ENCODE results near the gene ST7L.

ST7L gene

DNA sequence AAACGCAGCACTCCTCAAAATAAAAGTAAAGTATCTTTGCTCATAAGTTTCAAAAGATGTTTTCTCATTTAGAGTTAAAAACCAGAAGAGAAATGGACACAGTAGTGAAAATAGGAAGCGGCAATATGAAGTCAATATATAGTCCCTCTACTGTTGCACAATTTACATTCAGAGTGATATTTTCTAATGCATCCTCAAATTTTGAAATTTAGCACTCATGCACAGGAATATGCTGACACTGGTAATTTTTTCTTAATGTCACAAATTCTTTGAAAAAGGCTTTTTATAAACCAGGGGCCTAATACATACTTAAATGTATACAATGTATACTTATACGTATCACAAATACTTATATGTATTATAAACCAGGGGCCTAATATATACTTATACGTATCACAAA, 19.5 kb downstream of the ST7L start:
- TF ChIP-seq, protein P1, sequence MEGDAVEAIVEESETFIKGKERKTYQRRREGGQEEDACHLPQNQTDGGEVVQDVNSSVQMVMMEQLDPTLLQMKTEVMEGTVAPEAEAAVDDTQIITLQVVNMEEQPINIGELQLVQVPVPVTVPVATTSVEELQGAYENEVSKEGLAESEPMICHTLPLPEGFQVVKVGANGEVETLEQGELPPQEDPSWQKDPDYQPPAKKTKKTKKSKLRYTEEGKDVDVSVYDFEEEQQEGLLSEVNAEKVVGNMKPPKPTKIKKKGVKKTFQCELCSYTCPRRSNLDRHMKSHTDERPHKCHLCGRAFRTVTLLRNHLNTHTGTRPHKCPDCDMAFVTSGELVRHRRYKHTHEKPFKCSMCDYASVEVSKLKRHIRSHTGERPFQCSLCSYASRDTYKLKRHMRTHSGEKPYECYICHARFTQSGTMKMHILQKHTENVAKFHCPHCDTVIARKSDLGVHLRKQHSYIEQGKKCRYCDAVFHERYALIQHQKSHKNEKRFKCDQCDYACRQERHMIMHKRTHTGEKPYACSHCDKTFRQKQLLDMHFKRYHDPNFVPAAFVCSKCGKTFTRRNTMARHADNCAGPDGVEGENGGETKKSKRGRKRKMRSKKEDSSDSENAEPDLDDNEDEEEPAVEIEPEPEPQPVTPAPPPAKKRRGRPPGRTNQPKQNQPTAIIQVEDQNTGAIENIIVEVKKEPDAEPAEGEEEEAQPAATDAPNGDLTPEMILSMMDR (IDR thresholded peaks at IDR 0.05; ENCODE audit: low read depth, low read length) = no peak
- no peak overlapping the region for H3K4me3 ChIP-seq (replicated peaks in 1 of 2; ENCODE audit: low read depth in 2 of 2, low read length in 2 of 2)
- DNase-seq (ENCODE audit: low read depth in 2 of 2) = no peak

DNA sequence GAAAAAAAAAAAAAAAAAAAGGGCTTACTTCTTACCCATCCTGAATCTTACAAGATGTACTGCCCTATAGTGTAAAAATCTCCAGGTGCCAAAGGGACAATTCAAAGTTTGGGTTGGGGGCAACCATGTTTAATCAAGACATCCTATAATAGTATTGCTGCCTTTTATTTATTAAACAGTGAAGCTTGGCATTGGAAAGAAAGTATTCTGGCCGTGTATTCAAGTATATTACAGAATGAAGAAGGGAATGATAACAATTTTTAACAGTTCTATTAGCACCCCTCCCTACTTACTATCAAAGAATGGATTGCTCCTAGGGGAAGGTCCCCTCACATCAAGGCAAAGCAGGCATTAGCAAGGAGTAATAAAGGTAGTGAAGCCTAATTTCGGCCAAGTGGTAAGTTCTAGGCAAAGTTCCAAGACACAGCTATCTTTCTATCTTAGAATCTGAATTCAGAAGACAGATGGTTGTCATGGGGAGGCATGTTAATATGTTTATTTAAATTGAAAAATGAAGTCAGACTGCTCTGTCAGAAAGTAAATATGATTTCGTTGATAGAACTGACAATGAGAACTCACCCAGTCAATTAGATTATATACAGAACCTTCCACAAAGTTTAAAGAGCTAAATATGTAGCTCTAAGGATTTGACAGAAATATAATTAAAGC, 24.6 kb downstream of the ST7L start:
- TF ChIP-seq, protein P1 (IDR thresholded peaks at IDR 0.05; ENCODE audit: low read depth, low read length) = no peak
- H3K4me3 ChIP-seq (replicated peaks in 1 of 2; ENCODE audit: low read depth in 2 of 2, low read length in 2 of 2) = no peak overlapping the region
- no peak for DNase-seq (ENCODE audit: low read depth in 2 of 2)

- no peak overlapping the region for H3K4me3 ChIP-seq (replicated peaks in 1 of 2; ENCODE audit: low read depth in 2 of 2, low read length in 2 of 2)
- TF ChIP-seq, protein P1 (IDR thresholded peaks at IDR 0.05; ENCODE audit: low read depth, low read length) = no peak
- no peak for DNase-seq (ENCODE audit: low read depth in 2 of 2)
Measured at GRCh38 chr1:112589766-112590165, 29.2 kb downstream of the ST7L start.

DNA sequence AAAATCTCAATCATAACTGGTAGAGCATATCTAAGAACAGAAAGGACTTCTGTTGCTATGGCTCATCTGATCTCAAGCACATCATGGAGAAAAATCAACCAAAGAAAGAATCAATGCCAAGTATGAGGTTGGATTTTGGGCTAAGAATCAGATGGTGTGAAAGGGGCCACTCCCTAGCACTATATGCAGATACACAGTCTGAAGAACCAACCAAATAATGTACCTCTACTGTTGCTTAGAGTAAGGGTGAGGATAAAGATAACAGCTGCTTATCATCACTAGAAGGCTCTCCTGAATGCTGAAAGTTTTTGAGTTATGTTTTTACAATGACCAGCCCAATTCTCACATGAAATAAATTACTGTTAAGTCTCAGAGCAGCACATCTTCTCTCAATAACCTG, 35.6 kb downstream of the ST7L start:
- no peak overlapping the region for H3K4me3 ChIP-seq (replicated peaks in 1 of 2; ENCODE audit: low read depth in 2 of 2, low read length in 2 of 2)
- DNase-seq (ENCODE audit: low read depth in 2 of 2) = no peak
- TF ChIP-seq, protein P1 (IDR thresholded peaks at IDR 0.05; ENCODE audit: low read depth, low read length) = no peak

DNA sequence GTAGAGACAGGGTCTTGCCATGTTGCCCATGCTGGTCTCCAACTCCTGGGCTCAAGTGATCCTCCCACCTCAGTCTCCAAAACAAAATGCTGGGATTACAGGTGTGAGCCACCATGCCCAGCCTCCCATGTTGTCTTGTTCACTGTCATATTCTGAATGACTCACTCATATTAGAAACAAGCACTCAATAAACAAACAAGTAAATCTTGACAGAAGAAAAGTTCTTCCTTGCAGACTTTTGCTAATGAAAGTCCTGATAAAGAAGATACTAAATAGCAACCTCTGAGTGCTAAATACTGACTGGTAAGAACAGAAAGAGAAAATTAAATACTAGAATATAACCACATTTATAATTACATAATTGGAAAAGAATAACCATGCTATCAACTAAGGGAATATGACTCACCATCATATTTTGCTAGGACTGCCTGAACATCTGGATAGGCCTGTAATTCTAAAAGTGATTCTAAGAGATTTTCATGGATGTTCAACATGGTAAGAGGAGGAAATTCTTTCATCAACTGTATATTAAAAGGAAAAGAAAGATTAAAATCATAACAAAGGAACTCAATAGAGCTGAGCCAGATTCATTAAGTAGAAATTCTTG, 37.3 kb downstream of the ST7L start:
- DNase-seq (ENCODE audit: low read depth in 2 of 2) = peak in 1 of 2 donors; percentile 43
- H3K4me3 ChIP-seq (replicated peaks in 1 of 2; ENCODE audit: low read depth in 2 of 2, low read length in 2 of 2) = no peak overlapping the region
- TF ChIP-seq, protein P1 (IDR thresholded peaks at IDR 0.05; ENCODE audit: low read depth, low read length) = no peak

DNA sequence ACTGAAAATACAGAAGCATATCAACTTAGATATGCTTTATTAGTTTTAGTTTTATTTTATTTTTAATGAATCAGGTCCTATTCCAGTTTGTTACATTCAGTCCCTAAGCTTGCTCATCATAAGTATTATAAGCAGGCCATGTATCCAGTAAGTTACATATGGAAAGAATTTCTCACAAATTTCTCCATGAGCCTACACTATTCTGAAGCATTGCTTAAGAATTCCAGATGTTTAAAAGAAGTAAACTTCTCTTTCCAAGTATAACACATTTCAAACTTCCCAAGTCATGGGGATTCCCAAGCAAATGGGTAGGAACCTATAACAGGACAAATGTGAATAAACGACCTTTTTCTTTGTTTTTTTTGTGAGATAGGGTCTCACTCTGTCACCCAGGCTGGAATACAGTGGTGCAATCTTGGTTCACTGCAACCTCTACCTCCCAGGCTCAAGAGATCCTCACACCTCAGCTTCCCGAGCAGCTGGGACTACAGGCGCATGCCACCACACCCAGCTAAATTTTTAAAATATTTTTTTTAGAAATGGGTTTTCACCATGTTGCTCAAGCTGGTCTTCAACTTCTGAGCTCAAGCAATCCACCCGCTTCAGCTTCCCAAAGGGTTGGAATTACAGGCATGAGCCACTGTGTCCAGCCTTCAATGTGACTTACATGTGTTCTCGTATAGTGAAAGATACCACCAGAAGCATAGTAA, 39.0 kb downstream of the ST7L start:
- H3K4me3 ChIP-seq (replicated peaks in 1 of 2; ENCODE audit: low read depth in 2 of 2, low read length in 2 of 2) = no peak overlapping the region
- no peak for DNase-seq (ENCODE audit: low read depth in 2 of 2)
- TF ChIP-seq, protein P1 (IDR thresholded peaks at IDR 0.05; ENCODE audit: low read depth, low read length) = no peak
